DOHH2 (cell line): Measurements from ENCODE around the gene BRD3OS.

Experiments
- H3F3A ChIP-seq: fragments of 200-600 bp; sonication (generic), shearing (Covaris generic); 2 replicates; pipeline ENCODE4 v1.6.0; 2016; ENCODE audit warnings: antibody characterized with exemption, mild to moderate bottlenecking; ENCODE audit not compliant: control insufficient read depth, insufficient read depth
- H3K27ac ChIP-seq: fragments of 200-600 bp; sonication (generic); 2 replicates; pipeline ENCODE4 v1.5.1; 2014; ENCODE audit warnings: low read depth, mild to moderate bottlenecking, low read length, moderate library complexity
- H3K27me3 ChIP-seq: fragments of 200-600 bp; sonication (generic); 2 replicates; pipeline ENCODE4 v1.6.1; 2014; ENCODE audit warnings: mild to moderate bottlenecking, low read length, mixed read lengths; ENCODE audit not compliant: control insufficient read depth
- H3K36me3 ChIP-seq: fragments of 200-600 bp; sonication (generic); 2 replicates; pipeline ENCODE4 v1.6.1; 2014; ENCODE audit warnings: mild to moderate bottlenecking, low read length, moderate library complexity, mixed read lengths; ENCODE audit not compliant: control insufficient read depth
- H3K4me1 ChIP-seq: fragments of 200-600 bp; sonication (generic); 2 replicates; pipeline ENCODE4 v1.6.1; 2014; ENCODE audit warnings: mild to moderate bottlenecking, low read length, mixed read lengths; ENCODE audit not compliant: control insufficient read depth
- H3K4me2 ChIP-seq: fragments of 200-600 bp; sonication (generic); 2 replicates; pipeline ENCODE4 v1.6.0; 2014; ENCODE audit warnings: mild to moderate bottlenecking, low read length, moderate library complexity
- H3K4me3 ChIP-seq: fragments of 200-600 bp; sonication (generic); 2 replicates; pipeline ENCODE4 v1.5.1; 2014; ENCODE audit warnings: mild to moderate bottlenecking, low read length, mixed read lengths
- H3K79me2 ChIP-seq: fragments of 200-600 bp; sonication (generic); 2 replicates; pipeline ENCODE4 v1.6.1; 2014; ENCODE audit warnings: mild to moderate bottlenecking, low read length, mixed read lengths; ENCODE audit not compliant: control insufficient read depth
- H3K9me2 ChIP-seq: fragments of 200-600 bp; sonication (generic); replicated peaks from 2 replicates; pipeline ENCODE4 v1.6.1; 2014; ENCODE audit warnings: mild to moderate bottlenecking, low read length, mixed read lengths; ENCODE audit not compliant: control insufficient read depth
- H3K9me3 ChIP-seq: fragments of 200-600 bp; sonication (generic); 2 replicates; pipeline ENCODE4 v1.6.1; 2014; ENCODE audit warnings: antibody characterized with exemption, low read length, mixed read lengths; ENCODE audit not compliant: control insufficient read depth, insufficient read depth
- H4K20me1 ChIP-seq: fragments of 200-600 bp; sonication (generic); 2 replicates; pipeline ENCODE4 v1.6.0; 2014; ENCODE audit warnings: low read depth, mild to moderate bottlenecking, antibody characterized with exemption, low read length, moderate library complexity; ENCODE audit not compliant: control insufficient read depth, insufficient read depth
- CTCF ChIP-seq: fragments of 200-600 bp; sonication (generic); IDR thresholded peaks from one replicate; pipeline ENCODE4 v1.5.1; 2014; ENCODE audit warnings: antibody characterized with exemption, mild to moderate bottlenecking, low read depth, low read length; ENCODE audit not compliant: poor library complexity, severe bottlenecking
- EZH2phosphoT487 ChIP-seq: fragments of 200-600 bp; sonication (generic); IDR thresholded peaks from 2 replicates; pipeline ENCODE4 v1.6.1; 2017; ENCODE audit warnings: borderline replicate concordance, mild to moderate bottlenecking, antibody characterized with exemption, low read length, moderate library complexity, mixed read lengths

The BRD3OS gene

GRCh38 chr9:133977421-133978201 lies 47.7 kb upstream of the BRD3OS start:
- no peak overlapping the region for H3K4me3 ChIP-seq
- H3K9me2 ChIP-seq, result no peaks in the 10 kb centered on the region
- no peaks in the 10 kb centered on the region for H3K36me3 ChIP-seq
- H3K4me2 ChIP-seq, result no peak overlapping the region
- peaks cover 100% of the 10 kb centered on the region for H3K79me2 ChIP-seq
- H3K27ac ChIP-seq, result no peak overlapping the region
- peaks cover 73% of the 10 kb centered on the region for H3K4me1 ChIP-seq
- H3K27me3 ChIP-seq, result no peaks in the 10 kb centered on the region
- TF ChIP-seq CTCF, result no peak
- no peak for TF ChIP-seq EZH2phosphoT487
- 0 out of 2 replicates have a peak, but pooled peaks cover 3% of the 10 kb centered on the region for H3F3A ChIP-seq
- no peaks in the 10 kb centered on the region for H3K9me3 ChIP-seq
- peaks cover 45% of the 10 kb centered on the region for H4K20me1 ChIP-seq

DNA sequence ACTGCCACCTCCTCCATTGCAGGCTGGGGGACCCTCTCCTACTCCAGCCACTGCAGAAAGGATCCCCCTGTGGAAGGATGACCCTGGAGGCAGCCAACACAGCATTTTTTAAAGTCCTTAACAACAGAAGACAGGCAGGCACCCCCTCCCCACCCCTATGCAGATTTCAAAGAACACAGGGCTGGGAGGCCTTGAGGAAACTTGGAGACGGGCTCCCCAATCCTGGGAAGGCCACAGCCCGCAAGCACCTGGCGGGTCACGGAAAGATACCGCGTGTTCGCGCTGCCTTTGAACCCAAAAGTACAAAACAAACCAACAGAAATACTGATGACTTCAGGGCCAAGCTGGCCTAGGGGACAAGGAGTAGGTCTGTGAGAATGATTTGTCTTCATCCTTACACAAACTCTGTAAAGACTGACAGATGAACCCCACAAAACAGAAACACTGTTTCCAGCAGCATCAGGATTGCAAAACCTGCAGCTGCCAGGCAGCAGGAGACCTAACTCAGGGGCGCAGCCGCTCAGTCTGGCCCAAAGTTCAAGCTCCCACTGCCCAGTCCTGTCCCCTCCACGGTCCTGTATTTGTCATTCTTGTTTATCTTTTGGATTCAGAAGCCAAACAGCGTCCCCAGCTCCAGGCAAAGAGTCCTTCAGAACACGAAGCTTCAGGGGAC lies 46.9 kb upstream of the BRD3OS start:
- Histone ChIP-seq H3F3A (0 out of 2 replicates have a peak, but pooled peaks cover 3% of the 10 kb centered on the region), H3K9me2 (no peaks in the 10 kb centered on the region), H3K9me3 (no peaks in the 10 kb centered on the region), H3K4me3 (no peak overlapping the region), H3K36me3 (no peaks in the 10 kb centered on the region), H3K4me1 (peaks cover 68% of the 10 kb centered on the region), H3K4me2 (no peak overlapping the region), H4K20me1 (peaks cover 39% of the 10 kb centered on the region), H3K27ac (no peak overlapping the region), H3K79me2 (peaks cover 100% of the 10 kb centered on the region), H3K27me3 (no peaks in the 10 kb centered on the region)
- TF ChIP-seq EZH2phosphoT487 (no peak), CTCF (no peak)

- Histone ChIP-seq H3K27ac (no peak overlapping the region), H3F3A (0 out of 2 replicates have a peak, but pooled peaks cover 3% of the 10 kb centered on the region), H3K36me3 (no peaks in the 10 kb centered on the region), H3K4me2 (peak overlapping the region; percentile 95; the same call in 1 of the 2 replicates), H3K9me3 (no peaks in the 10 kb centered on the region), H3K27me3 (no peaks in the 10 kb centered on the region), H3K4me1 (peaks cover 62% of the 10 kb centered on the region), H3K4me3 (no peak overlapping the region; the same call in 1 of the 2 replicates), H3K9me2 (no peaks in the 10 kb centered on the region), H3K79me2 (peaks cover 100% of the 10 kb centered on the region), H4K20me1 (peaks cover 36% of the 10 kb centered on the region)
- no peak for TF ChIP-seq CTCF
- no peak for TF ChIP-seq EZH2phosphoT487
Measured at GRCh38 chr9:133978899-133979272, 46.4 kb upstream of the BRD3OS start.
